Stimulated activated naive B cell treated with anti-CD40 and anti-IgM and Interleukin-4, amounts not matched to agents 10 μg/mL and 1 μg/mL and 100 μg/mL, for 72 hours (primary cell): ENCODE measurements around the gene WDR7.

Experiments used
- ATAC-seq, 2 donors: fragments of 150-1000 bp; cut with Tn5 transposase; replicated peaks; 2 replicates each; pipeline ENCODE4 v1.10.0; 2021; ENCODE audit warnings: moderate library complexity in 1 of 2
- DNase-seq: peaks from one replicate; pipeline ENCODE4 v3.0.0; 2021
- H3K27ac Mint-ChIP-seq: one replicate; pipeline ENCODE4 v1.8.0; 2022; ENCODE audit warnings: mild to moderate bottlenecking, mixed read lengths
- H3K27me3 Mint-ChIP-seq, 2 donors: one replicate each; pipeline ENCODE4 v1.8.0; 2022; ENCODE audit warnings: mixed read lengths in 2 of 2
- H3K36me3 Mint-ChIP-seq, 2 donors: one replicate each; pipeline ENCODE4 v1.8.0; 2022; ENCODE audit warnings: mixed read lengths in 2 of 2, mild to moderate bottlenecking in 1 of 2
- H3K4me1 Mint-ChIP-seq, 2 donors: one replicate each; pipeline ENCODE4 v1.8.0; 2022; ENCODE audit warnings: mixed read lengths in 2 of 2, mild to moderate bottlenecking in 1 of 2
- H3K4me3 Mint-ChIP-seq, 2 donors: one replicate each; pipeline ENCODE4 v1.8.0; 2022; ENCODE audit warnings: mild to moderate bottlenecking in 2 of 2, mixed read lengths in 2 of 2, moderate library complexity in 1 of 2
- H3K9me3 Mint-ChIP-seq, 2 donors: one replicate each; pipeline ENCODE4 v1.8.0; 2022; ENCODE audit warnings: mixed read lengths in 2 of 2, mild to moderate bottlenecking in 1 of 2

WDR7 gene

DNA sequence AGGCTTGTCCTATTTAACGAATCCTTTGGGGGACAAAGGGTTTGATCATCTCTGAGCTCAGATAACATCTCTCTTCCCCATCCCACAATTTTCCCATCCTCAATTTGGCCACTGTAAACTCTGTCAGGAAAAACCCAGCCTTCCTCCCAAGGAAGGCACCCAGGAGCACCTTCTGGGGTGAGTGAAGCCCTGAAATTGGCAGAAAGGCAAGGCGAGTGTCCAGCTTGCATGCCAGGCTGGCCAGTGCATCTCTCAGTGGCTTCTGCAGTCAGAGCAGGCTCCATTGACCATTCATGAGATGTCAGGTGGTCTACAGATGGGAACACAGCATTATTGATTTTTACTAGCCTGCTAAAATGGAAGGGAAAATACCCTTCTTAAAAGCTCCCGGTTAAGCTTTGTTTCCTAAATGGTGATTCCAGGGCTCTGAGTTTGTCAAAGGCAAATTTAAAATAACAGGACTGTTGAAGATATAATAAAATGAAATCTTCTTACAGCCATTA, 412.5 kb downstream of the WDR7 start:
- Mint-ChIP-seq H3K9me3 (no peaks in the 10 kb centered on the region), H3K36me3 (peaks cover 0 to 3% of the 10 kb centered on the region in 2 donors), H3K4me3 (no peak overlapping the region), H3K4me1 (peaks cover 0 to 2% of the 10 kb centered on the region in 2 donors), H3K27ac (no peak overlapping the region), H3K27me3 (peaks cover 11 to 42% of the 10 kb centered on the region in 2 donors)
- ATAC-seq (no peak), DNase-seq (no peak)

DNA sequence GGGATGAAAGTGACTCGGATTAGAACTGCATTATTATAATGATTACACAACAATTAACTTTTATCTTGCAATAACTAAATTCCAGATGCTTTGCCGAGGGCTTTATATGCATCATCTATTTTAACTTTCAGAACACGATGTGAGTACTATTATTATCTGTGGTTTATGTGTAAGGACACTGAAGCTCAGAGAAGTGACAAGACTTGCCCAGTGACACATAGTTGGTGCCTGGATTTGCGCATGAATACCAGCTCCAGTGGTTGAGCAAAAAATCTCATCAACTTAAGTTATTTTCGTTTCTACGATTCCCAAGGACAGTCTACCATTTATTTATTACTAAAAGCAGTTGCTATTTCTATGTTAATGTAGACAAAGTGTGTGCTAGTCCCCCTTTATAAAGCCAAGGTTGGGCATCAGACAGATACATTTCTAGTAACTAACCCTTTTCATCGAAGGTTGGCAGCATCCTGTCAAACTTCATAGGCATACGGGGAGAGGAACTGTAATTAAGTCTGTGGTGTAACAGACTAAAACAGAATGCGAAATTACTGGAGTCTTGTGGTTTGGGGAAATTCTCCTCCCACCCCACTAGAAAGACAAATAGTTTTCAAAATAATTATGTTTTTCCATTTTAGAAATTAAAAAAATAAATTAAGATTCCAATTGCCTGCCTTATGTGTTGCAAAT, 422.5 kb downstream of the WDR7 start:
- no peak for ATAC-seq
- no peaks in the 10 kb centered on the region for H3K36me3 Mint-ChIP-seq
- H3K9me3 Mint-ChIP-seq: peaks cover 4 to 7% of the 10 kb centered on the region in 2 donors
- no peak for DNase-seq
- H3K4me3 Mint-ChIP-seq: no peak overlapping the region
- peaks cover 13 to 19% of the 10 kb centered on the region in 2 donors for H3K4me1 Mint-ChIP-seq
- H3K27ac Mint-ChIP-seq: no peak overlapping the region
- H3K27me3 Mint-ChIP-seq: peaks cover 23 to 29% of the 10 kb centered on the region in 2 donors

DNA sequence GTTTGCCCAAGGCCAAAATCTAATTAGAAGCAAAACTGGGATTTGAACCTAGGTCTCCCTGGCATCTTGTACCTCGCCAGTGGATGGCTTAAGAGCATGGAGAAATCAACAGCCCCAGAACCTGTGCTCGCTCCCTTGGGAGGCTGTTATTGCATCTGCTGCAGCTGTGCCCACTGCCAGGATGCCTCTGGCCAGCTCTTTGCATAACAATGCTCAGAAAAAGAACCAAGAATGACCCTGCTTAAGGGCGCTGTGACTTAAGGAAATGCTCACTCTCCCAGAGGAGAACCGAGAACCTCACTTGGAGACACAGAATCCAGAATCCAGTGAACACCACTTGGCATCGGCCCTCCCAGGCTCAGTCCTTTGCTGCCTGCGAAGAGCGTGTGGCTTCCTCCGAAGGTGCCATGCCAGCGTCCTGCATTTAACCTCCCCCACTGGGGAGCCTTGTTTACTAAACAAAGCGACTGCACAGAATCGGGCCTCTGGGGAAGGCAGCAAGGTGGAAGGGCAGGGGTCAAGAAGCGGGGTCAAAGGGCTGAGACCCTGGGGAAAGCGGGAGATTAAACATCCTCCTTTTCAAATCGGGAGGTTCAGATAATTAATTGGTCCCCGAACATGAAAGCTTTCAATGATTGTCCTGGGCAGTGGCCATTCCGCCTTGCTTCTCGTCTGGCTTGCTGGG, 424.7 kb downstream of the WDR7 start:
- H3K36me3 Mint-ChIP-seq: peaks cover 10 to 11% of the 10 kb centered on the region in 2 donors
- H3K27ac Mint-ChIP-seq: no peak overlapping the region
- no peak overlapping the region for H3K4me3 Mint-ChIP-seq
- DNase-seq (no peak), ATAC-seq (no peak)
- peaks cover 43 to 50% of the 10 kb centered on the region in 2 donors for H3K27me3 Mint-ChIP-seq
- peaks cover 7 to 16% of the 10 kb centered on the region in 2 donors for H3K9me3 Mint-ChIP-seq
- H3K4me1 Mint-ChIP-seq: peaks cover 16 to 27% of the 10 kb centered on the region in 2 donors

DNA sequence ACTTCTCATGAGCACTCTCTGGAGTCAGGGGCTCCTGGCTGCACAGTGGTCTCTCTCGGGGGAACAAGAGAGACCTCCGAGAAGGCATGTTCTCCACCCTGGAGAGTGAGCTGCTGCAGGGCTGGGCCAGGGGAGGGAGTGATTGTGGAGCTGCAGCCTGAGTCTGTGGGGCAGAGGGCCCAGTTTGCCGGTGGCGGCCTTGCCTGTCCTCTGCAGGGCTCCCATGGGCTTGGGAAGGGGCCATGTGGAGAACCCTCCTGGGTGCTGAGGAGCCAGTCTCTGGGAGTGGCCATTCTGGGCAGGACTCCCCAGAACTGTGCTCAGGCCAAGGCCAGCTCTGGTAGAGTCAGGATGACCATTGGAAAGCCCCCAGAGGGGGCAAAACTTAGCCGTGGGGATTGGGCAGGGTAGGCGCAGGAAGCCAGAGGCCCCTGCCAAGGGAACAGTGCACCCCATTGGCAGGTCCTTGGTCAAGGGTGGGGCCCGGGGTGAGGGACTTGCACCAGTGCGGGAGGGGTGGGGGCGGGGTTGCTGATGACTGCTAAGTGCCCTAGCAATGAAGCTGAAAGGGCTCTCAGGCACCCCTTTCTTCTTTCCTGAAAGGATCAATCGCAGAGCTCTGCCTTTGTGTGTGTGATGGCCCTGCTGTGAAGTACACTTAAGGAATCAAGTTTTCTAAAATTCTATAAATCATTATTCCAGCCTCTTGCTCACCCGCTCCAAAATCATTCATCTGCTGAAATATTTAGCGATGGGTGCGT, 426.0 kb downstream of the WDR7 start:
- peak in 1 of 2 donors; percentile 2 for ATAC-seq
- H3K27me3 Mint-ChIP-seq: peaks cover 56 to 63% of the 10 kb centered on the region in 2 donors
- H3K27ac Mint-ChIP-seq: peak overlapping the region; percentile 52
- no peak overlapping the region for H3K4me3 Mint-ChIP-seq
- no peak for DNase-seq
- peaks cover 16 to 27% of the 10 kb centered on the region in 2 donors for H3K4me1 Mint-ChIP-seq
- peaks cover 11 to 13% of the 10 kb centered on the region in 2 donors for H3K36me3 Mint-ChIP-seq
- peaks cover 5 to 11% of the 10 kb centered on the region in 2 donors for H3K9me3 Mint-ChIP-seq

DNA sequence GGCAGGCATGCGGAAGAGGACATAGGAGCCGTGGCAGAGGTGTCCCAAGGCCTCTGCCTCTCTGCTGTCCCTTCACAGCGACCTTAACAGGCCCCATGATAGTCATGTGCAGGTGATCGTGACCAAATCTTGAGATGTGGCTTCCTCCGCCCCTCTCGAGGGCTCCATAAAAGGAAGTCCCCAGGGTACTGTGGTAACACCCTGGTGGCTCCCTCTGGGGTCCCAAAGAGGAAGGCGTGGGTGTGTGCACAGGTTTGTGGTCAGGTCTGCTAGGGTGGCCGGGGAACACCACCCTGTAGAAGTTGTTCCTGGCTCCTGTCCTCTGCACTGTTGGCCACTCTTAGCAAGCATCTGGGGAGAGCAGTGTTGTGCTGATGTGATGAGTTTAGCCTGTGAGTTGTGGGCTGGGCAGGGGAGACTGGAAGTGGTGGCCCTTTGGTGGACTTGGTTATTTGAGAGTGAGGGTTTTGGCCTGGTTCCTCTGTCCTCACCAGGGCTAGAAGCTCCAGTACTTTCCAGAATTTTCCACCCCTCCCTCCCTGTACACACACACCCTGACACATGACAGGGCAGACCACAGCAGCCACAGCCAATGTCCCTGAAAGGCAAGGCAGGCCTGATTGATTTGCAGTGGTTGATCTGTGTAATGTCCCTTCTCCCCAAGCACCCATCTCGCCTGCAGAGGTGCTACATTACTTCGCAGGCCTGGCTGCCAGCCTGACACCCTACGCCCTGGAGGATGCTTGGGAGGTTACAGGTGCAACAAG, 426.8 kb downstream of the WDR7 start:
- H3K9me3 Mint-ChIP-seq: peaks cover 7 to 19% of the 10 kb centered on the region in 2 donors
- peak; percentile 89 for DNase-seq
- ATAC-seq: peak; percentile 91 to 96
- peaks cover 64 to 71% of the 10 kb centered on the region in 2 donors for H3K27me3 Mint-ChIP-seq
- H3K36me3 Mint-ChIP-seq: peaks cover 11 to 15% of the 10 kb centered on the region in 2 donors
- H3K27ac Mint-ChIP-seq: peak overlapping the region; percentile 52
- H3K4me1 Mint-ChIP-seq: peaks cover 16 to 27% of the 10 kb centered on the region in 2 donors
- H3K4me3 Mint-ChIP-seq: no peak overlapping the region

DNA sequence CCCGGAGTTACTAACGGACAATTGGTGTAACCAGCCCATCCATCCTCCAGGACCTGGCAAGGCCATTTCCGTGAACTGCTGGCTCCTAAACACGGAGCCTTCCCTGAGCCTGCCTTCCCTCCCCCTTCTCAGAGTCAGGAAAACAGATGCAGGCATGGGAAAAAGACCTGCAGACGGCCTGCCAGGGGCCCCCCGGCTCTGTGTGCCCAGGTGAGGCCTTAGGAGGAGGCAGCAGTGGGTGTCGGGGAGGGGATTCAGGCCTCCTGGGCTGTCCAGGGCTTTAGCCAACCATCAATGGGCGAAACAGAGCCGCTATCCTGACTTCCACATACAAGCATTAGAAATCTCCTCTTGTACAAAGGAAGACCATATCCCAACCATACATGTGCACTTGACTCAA, 427.5 kb downstream of the WDR7 start:
- Mint-ChIP-seq H3K27ac (no peak overlapping the region), H3K4me1 (peaks cover 21 to 27% of the 10 kb centered on the region in 2 donors), H3K4me3 (no peak overlapping the region), H3K27me3 (peaks cover 70 to 77% of the 10 kb centered on the region in 2 donors), H3K36me3 (peaks cover 11 to 15% of the 10 kb centered on the region in 2 donors), H3K9me3 (peaks cover 9 to 20% of the 10 kb centered on the region in 2 donors)
- no peak for ATAC-seq
- no peak for DNase-seq

DNA sequence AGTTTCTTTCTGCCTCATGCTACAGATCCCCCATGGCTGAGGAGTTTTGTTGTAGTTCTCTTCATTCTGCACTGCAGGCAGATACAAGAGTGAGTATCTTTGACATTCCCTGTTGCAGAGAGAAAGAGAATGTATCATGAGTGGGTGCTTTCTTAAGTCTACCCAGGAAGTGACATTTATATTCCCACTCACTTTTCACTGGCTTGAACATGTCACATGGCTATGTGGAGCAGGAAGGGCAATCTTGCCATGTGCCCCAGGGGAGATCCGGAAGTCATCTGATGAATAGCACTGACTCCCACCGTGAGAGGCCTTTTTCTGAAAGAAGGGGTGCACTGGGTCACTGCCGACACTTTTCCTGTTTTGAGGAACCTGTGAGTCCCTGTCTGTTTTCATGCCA, 429.3 kb downstream of the WDR7 start:
- peaks cover 73 to 81% of the 10 kb centered on the region in 2 donors for H3K27me3 Mint-ChIP-seq

DNA sequence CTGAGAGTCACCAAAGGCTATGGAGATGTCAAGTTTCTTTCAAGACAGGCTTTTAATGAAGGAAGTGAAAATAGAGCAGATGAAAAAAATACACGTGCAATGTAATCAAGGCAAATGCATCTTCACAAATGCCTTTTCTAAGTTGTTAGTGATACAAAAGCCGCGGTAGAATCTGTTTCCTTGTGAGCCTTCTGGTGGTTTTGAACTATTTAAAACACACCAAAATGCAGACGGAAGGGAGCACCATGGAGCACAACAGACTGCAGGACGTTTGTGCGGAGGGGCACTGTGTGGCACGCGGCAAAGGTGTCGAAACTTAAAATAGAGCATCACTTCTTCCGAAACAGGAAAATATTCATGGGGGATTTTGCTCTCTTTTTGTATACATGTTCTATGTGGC, 430.7 kb downstream of the WDR7 start:
- Mint-ChIP-seq H3K4me1 (peaks cover 40 to 42% of the 10 kb centered on the region in 2 donors), H3K36me3 (peaks cover 11 to 15% of the 10 kb centered on the region in 2 donors), H3K27ac (no peak overlapping the region), H3K27me3 (peaks cover 75 to 81% of the 10 kb centered on the region in 2 donors), H3K4me3 (no peak overlapping the region), H3K9me3 (peaks cover 14 to 20% of the 10 kb centered on the region in 2 donors)
- no peak for DNase-seq
- no peak for ATAC-seq

More for the DNA sequence above, 429.3 kb downstream of the WDR7 start:
- H3K4me1 Mint-ChIP-seq: peaks cover 38 to 41% of the 10 kb centered on the region in 2 donors
- H3K9me3 Mint-ChIP-seq: peaks cover 14 to 20% of the 10 kb centered on the region in 2 donors
- DNase-seq: no peak
- no peak overlapping the region for H3K4me3 Mint-ChIP-seq
- H3K27ac Mint-ChIP-seq: no peak overlapping the region
- no peak for ATAC-seq
- H3K36me3 Mint-ChIP-seq: peaks cover 11 to 15% of the 10 kb centered on the region in 2 donors

DNA sequence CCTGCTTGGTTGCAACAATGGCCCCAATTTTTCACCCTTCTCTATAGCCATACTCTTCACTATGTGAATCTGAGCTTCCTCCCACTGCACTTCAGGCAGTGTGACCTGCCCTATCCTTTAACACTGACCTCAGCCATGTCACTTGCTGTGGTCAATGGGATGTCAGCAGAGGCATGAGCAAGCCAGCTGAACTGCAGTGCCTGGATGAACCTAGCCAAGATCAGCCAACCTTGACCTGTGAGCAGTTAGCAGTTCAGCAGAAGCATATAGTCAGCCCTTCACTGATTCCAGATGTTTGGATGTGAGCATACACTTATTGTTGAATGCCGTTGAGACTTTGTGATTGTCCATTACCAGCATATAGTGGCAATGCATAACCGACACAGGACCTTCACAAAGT, 432.3 kb downstream of the WDR7 start:
- Mint-ChIP-seq H3K27ac (peak overlapping the region; percentile 6), H3K27me3 (peaks cover 91 to 97% of the 10 kb centered on the region in 2 donors), H3K4me3 (no peak overlapping the region), H3K4me1 (peaks cover 26 to 32% of the 10 kb centered on the region in 2 donors), H3K36me3 (peaks cover 11 to 15% of the 10 kb centered on the region in 2 donors), H3K9me3 (peaks cover 14 to 20% of the 10 kb centered on the region in 2 donors)
- ATAC-seq (no peak), DNase-seq (no peak)

DNA sequence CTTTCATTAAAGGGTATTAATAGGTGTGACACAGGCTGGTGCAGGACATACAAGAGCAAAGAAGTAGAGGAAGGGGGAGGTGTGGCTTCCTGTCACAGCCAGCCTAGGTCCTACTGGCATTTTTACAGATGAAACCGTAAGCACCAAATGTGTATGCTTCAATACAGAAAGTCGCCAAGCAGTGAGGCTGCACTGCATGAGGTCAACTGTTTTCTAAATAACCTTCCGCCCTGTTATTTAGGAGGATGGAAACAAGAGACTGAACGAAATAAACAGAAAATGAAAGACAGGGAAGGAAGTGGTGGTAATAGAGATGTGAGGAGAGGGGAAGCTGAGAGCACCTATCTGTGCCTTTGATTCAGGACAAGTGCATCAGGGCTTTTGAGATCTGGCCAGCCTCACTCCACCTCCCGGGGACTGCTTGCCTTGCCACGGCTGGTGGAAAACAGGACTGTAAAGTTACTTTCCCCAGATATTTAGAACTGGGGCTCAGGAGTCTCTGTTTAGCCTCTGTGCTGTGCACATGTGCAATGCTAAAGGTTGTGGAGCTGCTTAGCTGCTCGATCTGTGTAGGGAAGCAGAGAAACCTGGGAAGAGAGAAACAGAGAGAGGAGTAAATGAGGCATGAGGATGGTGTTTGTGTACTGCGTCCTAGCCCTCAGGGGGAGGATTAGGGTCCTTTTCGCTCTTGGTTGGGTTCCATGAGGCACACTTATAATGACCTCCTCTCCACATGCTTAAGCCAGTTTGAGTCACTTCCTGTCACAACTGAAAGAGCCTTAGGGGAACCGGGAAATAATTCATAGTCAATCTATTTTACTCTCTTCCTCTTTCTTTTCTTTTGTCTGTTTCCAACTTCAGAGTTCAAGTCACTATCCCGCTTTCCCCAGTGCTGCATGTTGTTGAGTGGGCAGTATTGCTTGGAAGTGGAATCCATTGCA, 433.4 kb downstream of the WDR7 start:
- peaks cover 12 to 18% of the 10 kb centered on the region in 2 donors for H3K9me3 Mint-ChIP-seq
- DNase-seq (no peak), ATAC-seq (peak; percentile 89 to 90)
- peaks cover 91 to 99% of the 10 kb centered on the region in 2 donors for H3K27me3 Mint-ChIP-seq
- H3K4me1 Mint-ChIP-seq: peaks cover 20 to 32% of the 10 kb centered on the region in 2 donors
- peak overlapping the region in 1 of 2 donors; percentile 19 for H3K4me3 Mint-ChIP-seq
- peaks cover 8 to 13% of the 10 kb centered on the region in 2 donors for H3K36me3 Mint-ChIP-seq
- peak overlapping the region; percentile 4 for H3K27ac Mint-ChIP-seq

DNA sequence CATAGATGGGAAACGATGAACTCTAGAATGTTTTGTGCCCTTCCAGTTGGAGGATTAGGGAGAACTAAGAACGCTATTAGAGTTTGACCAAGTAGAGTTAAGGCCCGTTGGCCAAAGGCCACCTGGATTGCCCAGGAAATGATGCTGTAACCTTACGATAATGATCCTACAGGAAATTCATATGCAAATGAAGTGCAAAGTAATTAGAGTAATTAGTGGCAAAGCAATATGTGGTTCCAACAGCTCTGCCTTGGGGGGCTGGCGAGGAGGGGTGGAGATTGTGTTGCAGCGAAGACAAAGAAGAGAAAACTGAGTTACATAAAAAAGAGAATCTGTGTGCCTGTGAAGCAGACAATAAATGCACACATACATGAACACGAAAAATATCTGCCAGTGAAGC, 434.2 kb downstream of the WDR7 start:
- no peak overlapping the region for H3K4me3 Mint-ChIP-seq
- peaks cover 4 to 9% of the 10 kb centered on the region in 2 donors for H3K36me3 Mint-ChIP-seq
- H3K27me3 Mint-ChIP-seq: peaks cover 91 to 99% of the 10 kb centered on the region in 2 donors
- peaks cover 11 to 12% of the 10 kb centered on the region in 2 donors for H3K9me3 Mint-ChIP-seq
- H3K27ac Mint-ChIP-seq: no peak overlapping the region
- DNase-seq (no peak), ATAC-seq (no peak)
- peaks cover 20 to 36% of the 10 kb centered on the region in 2 donors for H3K4me1 Mint-ChIP-seq

DNA sequence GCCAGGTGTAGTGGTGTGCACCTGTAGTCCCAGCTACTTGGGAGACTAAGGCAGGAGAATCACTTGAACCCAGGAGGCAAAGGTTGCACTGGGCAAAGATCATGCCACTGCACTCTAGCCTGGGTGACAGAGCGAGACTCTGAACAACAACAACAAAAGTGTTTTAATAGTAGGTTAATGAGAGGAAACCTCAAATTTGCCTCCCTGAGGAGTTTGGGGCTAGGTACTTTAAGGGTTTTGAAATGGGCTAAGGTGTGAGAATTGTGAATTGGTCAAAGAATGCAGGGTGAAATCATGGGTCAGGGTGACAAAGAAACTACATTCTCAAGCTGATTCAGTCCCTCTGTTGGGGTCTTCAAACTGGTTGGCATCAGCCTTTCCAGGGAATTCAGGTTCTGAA, 435.0 kb downstream of the WDR7 start:
- Mint-ChIP-seq H3K36me3 (peaks cover 0 to 3% of the 10 kb centered on the region in 2 donors), H3K4me1 (peaks cover 20 to 34% of the 10 kb centered on the region in 2 donors), H3K9me3 (peaks cover 9 to 10% of the 10 kb centered on the region in 2 donors), H3K27ac (no peak overlapping the region), H3K27me3 (peaks cover 88 to 97% of the 10 kb centered on the region in 2 donors), H3K4me3 (no peak overlapping the region)
- no peak for DNase-seq
- ATAC-seq: no peak
